ENCODE data around the gene AMPD2.

DNA sequence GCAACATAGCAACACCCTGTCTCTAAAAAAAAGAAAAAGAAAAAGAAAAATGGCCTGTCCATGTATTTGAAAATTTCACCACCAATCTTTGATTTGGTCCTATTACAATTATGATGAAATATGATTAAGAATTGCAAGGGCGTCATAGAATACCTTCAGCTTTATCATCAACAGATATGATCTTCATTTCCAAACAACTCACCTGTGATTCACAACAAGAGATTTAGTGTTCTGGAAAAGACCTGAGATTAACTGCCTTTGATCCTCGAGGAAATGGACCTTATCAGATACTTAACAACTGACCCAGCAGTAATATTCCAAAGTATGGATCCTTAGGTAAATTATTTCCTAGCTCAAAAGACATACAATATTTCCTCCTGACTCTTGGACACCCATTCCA, 32.8 kb downstream of the AMPD2 start:
- TF ChIP-seq, protein P1, sequence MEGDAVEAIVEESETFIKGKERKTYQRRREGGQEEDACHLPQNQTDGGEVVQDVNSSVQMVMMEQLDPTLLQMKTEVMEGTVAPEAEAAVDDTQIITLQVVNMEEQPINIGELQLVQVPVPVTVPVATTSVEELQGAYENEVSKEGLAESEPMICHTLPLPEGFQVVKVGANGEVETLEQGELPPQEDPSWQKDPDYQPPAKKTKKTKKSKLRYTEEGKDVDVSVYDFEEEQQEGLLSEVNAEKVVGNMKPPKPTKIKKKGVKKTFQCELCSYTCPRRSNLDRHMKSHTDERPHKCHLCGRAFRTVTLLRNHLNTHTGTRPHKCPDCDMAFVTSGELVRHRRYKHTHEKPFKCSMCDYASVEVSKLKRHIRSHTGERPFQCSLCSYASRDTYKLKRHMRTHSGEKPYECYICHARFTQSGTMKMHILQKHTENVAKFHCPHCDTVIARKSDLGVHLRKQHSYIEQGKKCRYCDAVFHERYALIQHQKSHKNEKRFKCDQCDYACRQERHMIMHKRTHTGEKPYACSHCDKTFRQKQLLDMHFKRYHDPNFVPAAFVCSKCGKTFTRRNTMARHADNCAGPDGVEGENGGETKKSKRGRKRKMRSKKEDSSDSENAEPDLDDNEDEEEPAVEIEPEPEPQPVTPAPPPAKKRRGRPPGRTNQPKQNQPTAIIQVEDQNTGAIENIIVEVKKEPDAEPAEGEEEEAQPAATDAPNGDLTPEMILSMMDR (IDR thresholded peaks at IDR 0.05) = no peak
- no peak for TF ChIP-seq POLR2A (IDR thresholded peaks at IDR 0.05)

All from vagina (tissue), 2 donors.